ENCODE data around the gene ZBTB7C. TPM values are rescaled to one million over a fixed set of nuclear protein-coding genes. Genes with fewer than 3 reads are reported as not detected.

ZBTB7C gene
- total and polyA plus RNA-seq, 9 of the 15 experiments (the other 6 are each of a cell fraction or from before 2014, with no cell fraction given): not detected

DNA sequence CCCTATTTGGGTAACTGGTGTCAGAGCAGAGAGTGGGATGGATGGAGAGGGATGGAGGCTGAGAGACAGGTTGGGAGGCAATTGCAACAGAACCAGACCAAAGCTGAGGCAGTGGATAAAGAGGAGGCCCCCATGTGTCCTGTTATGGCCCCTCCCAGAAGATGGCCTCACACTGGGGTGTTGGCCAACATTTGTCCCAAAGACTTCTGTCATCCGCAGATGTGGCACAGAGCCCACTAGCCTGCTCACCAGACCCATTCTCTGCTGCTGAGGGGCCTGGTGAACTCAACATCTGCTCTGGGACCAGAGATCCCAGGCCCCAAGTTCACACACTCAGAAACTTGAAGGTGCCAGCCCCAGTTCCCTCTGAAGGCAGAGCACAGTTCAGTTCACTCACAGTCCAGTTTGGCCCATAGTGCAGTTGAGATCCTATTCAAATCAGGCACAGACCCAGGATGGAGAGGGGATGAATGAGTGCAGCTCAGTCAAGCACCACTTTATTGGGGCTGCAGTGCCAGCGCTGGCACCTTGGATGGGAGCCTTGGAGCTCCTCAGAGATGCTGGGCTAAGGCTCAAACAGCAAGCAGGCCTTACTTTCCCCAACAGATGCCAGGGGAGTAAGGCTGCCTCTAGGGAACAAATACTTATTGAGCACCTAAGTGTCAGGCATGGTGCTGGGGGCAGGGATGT, 189.2 kb downstream of the ZBTB7C start:
- DNase-seq (ENCODE audit: extremely low read depth in 1 of 4, low spot score in 3 of 4): no peak
- Histone ChIP-seq H4K20me1 (replicated peaks; ENCODE audit: control insufficient read depth, insufficient read depth, low read length) (no peaks in the 10 kb centered on the region), H3K9ac (ENCODE audit: insufficient read depth in 1 of 2, low read depth in 2 of 2, low read length in 2 of 2) (no peak overlapping the region), H3K4me1 (replicated peaks in 1 of 2; ENCODE audit: control insufficient read depth in 2 of 2, insufficient read depth in 2 of 2, low read length in 2 of 2) (no peaks in the 10 kb centered on the region), H3K4me3 (no peak overlapping the region), H3K27ac (ENCODE audit: extremely low read depth, low read depth, low read length) (no peak overlapping the region), H3K9me1 (ENCODE audit: control insufficient read depth, insufficient read depth, low read length) (no peaks in the 10 kb centered on the region), H3K9me3 (replicated peaks; ENCODE audit: control insufficient read depth, insufficient read depth, low read depth, low read length) (no peaks in the 10 kb centered on the region), H3K36me3 (ENCODE audit: control insufficient read depth, insufficient read depth, low read length) (no peaks in the 10 kb centered on the region), H2AFZ (ENCODE audit: low read depth, low read length) (no peak overlapping the region), H3K4me2 (ENCODE audit: insufficient read depth, low read length) (no peak overlapping the region), H3K27me3 (ENCODE audit: control insufficient read depth in 2 of 2, insufficient read depth in 2 of 2, low read length in 2 of 2) (no peaks in the 10 kb centered on the region; a peak in 1 of 5 replicates), H3K79me2 (ENCODE audit: control insufficient read depth, insufficient read depth, low read length) (no peaks in the 10 kb centered on the region)
- FAIRE-seq: no peak
- 0% methylated on average over 2 of the region's 2 CpGs for WGBS (ENCODE audit: insufficient coverage, low coverage, missing lambda C conversion rate)
- CTCF ChIA-PET (ENCODE audit: low intra/inter-chr PET ratio): no interaction called here
- no peak for ATAC-seq
- POLR2A ChIA-PET: no interaction called here
- intact Hi-C loops (cut with micrococcal nuclease) (no loop called here), in situ Hi-C loops (cut with MboI) (no loop called here)
- no TSS peak for BruUV-seq (replicated peaks)
- no peak for TF ChIP-seq SIN3B (IDR thresholded peaks at IDR 0.05; ENCODE audit: low read depth)
- no peak for TF ChIP-seq ZNF140 (CRISPR knock-in tag; IDR thresholded peaks at IDR 0.05)
- TF ChIP-seq, protein P1, sequence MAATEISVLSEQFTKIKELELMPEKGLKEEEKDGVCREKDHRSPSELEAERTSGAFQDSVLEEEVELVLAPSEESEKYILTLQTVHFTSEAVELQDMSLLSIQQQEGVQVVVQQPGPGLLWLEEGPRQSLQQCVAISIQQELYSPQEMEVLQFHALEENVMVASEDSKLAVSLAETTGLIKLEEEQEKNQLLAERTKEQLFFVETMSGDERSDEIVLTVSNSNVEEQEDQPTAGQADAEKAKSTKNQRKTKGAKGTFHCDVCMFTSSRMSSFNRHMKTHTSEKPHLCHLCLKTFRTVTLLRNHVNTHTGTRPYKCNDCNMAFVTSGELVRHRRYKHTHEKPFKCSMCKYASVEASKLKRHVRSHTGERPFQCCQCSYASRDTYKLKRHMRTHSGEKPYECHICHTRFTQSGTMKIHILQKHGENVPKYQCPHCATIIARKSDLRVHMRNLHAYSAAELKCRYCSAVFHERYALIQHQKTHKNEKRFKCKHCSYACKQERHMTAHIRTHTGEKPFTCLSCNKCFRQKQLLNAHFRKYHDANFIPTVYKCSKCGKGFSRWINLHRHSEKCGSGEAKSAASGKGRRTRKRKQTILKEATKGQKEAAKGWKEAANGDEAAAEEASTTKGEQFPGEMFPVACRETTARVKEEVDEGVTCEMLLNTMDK (IDR thresholded peaks at IDR 0.05; ENCODE audit: borderline replicate concordance, insufficient read depth, low read depth, low read length, poor library complexity, severe bottlenecking): no peak
- TF ChIP-seq XRCC3 (IDR thresholded peaks at IDR 0.05): no peak
- TF ChIP-seq, protein P2, sequence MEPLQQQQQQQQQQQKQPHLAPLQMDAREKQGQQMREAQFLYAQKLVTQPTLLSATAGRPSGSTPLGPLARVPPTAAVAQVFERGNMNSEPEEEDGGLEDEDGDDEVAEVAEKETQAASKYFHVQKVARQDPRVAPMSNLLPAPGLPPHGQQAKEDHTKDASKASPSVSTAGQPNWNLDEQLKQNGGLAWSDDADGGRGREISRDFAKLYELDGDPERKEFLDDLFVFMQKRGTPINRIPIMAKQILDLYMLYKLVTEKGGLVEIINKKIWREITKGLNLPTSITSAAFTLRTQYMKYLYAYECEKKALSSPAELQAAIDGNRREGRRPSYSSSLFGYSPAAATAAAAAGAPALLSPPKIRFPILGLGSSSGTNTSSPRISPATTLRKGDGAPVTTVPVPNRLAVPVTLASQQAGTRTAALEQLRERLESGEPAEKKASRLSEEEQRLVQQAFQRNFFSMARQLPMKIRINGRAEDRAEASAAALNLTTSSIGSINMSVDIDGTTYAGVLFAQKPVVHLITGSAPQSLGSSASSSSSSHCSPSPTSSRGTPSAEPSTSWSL (CRISPR knock-in tag; IDR thresholded peaks at IDR 0.05; ENCODE audit: borderline replicate concordance): no peak
- no peak for TF ChIP-seq SAFB2 (IDR thresholded peaks at IDR 0.05; ENCODE audit: borderline replicate concordance, low read depth, low read length, severe bottlenecking)
- no peak for TF ChIP-seq KAT8 (IDR thresholded peaks at IDR 0.05; ENCODE audit: low read depth)
- TF ChIP-seq ELF1 (tag; IDR thresholded peaks at IDR 0.05): no peak
- no peak for TF ChIP-seq ZNF143 (CRISPR knock-in tag; IDR thresholded peaks at IDR 0.05)
- TF ChIP-seq, protein P3, sequence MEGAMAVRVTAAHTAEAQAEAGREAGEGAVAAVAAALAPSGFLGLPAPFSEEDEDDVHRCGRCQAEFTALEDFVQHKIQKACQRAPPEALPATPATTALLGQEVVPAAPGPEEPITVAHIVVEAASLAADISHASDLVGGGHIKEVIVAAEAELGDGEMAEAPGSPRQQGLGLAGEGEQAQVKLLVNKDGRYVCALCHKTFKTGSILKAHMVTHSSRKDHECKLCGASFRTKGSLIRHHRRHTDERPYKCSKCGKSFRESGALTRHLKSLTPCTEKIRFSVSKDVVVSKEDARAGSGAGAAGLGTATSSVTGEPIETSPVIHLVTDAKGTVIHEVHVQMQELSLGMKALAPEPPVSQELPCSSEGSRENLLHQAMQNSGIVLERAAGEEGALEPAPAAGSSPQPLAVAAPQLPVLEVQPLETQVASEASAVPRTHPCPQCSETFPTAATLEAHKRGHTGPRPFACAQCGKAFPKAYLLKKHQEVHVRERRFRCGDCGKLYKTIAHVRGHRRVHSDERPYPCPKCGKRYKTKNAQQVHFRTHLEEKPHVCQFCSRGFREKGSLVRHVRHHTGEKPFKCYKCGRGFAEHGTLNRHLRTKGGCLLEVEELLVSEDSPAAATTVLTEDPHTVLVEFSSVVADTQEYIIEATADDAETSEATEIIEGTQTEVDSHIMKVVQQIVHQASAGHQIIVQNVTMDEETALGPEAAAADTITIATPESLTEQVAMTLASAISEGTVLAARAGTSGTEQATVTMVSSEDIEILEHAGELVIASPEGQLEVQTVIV (CRISPR knock-in tag; IDR thresholded peaks at IDR 0.05; ENCODE audit: borderline replicate concordance): no peak
- no peak for TF ChIP-seq SAP30 (IDR thresholded peaks at IDR 0.05; ENCODE audit: borderline replicate concordance, insufficient read depth, low read depth, low read length, poor library complexity, severe bottlenecking)
- TF ChIP-seq MTA2 (IDR thresholded peaks at IDR 0.05; ENCODE audit: low read depth): no peak
- no peak for TF ChIP-seq ILF3 (IDR thresholded peaks at IDR 0.05; ENCODE audit: borderline replicate concordance)
- TF ChIP-seq CCAR2 (IDR thresholded peaks at IDR 0.05; ENCODE audit: low read depth, low read length): no peak
- TF ChIP-seq HNRNPUL1 (IDR thresholded peaks at IDR 0.05; ENCODE audit: low read length): no peak
- TF ChIP-seq CCNT2 (IDR thresholded peaks at IDR 0.05; ENCODE audit: borderline replicate concordance, extremely low read depth, insufficient read length, low read depth, low read length): no peak

Measured in K562 (cell line).